ENCODE measurements around the gene PRKAA2. TPM values are rescaled to one million over a fixed set of nuclear protein-coding genes. Genes with fewer than 3 reads are reported as not detected.

PRKAA2 gene
- total and polyA plus RNA-seq, 7 donors: 2.1 to 101 (median 48.4) TPM

- Histone ChIP-seq H3K27me3 (ENCODE audit: insufficient read depth in 3 of 3, low read length in 2 of 3) (no peaks in the 10 kb centered on the region), H3K36me3 (ENCODE audit: insufficient read depth in 1 of 2, low read depth in 1 of 2) (no peaks in the 10 kb centered on the region), H3K27ac (no peak overlapping the region), H3K4me1 (no peaks in the 10 kb centered on the region), H3K9me3 (no peaks in the 10 kb centered on the region), H3K4me3 (no peak overlapping the region)
- intact Hi-C loops (cut with DNase I): loop anchor here (1.0 to 5.0 kb wide), 2 partner anchors 63 to 64 kb away; no protein-coding TSS in a partner anchor
- ATAC-seq (peak; percentile 59 to 93 (median 80)), DNase-seq (peak; percentile 18 to 59)
- TF ChIP-seq, protein P1, sequence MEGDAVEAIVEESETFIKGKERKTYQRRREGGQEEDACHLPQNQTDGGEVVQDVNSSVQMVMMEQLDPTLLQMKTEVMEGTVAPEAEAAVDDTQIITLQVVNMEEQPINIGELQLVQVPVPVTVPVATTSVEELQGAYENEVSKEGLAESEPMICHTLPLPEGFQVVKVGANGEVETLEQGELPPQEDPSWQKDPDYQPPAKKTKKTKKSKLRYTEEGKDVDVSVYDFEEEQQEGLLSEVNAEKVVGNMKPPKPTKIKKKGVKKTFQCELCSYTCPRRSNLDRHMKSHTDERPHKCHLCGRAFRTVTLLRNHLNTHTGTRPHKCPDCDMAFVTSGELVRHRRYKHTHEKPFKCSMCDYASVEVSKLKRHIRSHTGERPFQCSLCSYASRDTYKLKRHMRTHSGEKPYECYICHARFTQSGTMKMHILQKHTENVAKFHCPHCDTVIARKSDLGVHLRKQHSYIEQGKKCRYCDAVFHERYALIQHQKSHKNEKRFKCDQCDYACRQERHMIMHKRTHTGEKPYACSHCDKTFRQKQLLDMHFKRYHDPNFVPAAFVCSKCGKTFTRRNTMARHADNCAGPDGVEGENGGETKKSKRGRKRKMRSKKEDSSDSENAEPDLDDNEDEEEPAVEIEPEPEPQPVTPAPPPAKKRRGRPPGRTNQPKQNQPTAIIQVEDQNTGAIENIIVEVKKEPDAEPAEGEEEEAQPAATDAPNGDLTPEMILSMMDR (IDR thresholded peaks at IDR 0.05): peak; percentile 52
Measured at GRCh38 chr1:56758135-56758534, 113.0 kb downstream of the PRKAA2 start.

GRCh38 chr1:56758794-56759193 is 113.7 kb downstream of the PRKAA2 start:
- Histone ChIP-seq H3K4me3 (no peak overlapping the region), H3K27me3 (ENCODE audit: insufficient read depth in 3 of 3, low read length in 2 of 3) (no peaks in the 10 kb centered on the region), H3K27ac (no peak overlapping the region), H3K9me3 (no peaks in the 10 kb centered on the region), H3K4me1 (no peaks in the 10 kb centered on the region), H3K36me3 (ENCODE audit: insufficient read depth in 1 of 2, low read depth in 1 of 2) (no peaks in the 10 kb centered on the region)
- TF ChIP-seq, protein P1 (IDR thresholded peaks at IDR 0.05): no peak
- no peak for DNase-seq
- intact Hi-C loops (cut with DNase I): loop anchor here (1.0 to 5.0 kb wide), 2 partner anchors 63 to 64 kb away; no protein-coding TSS in a partner anchor
- WGBS, 3 donors: 36 to 41% (median 36%) methylated on average over 3 of the region's 3 CpGs
- no peak for ATAC-seq

Other genes starting within 250 kb of the PRKAA2 start
- gene PLPP3, start 65.8 kb upstream of the PRKAA2 start, total RNA-seq: 10 to 100 TPM; 35.5 to 51.0 (median 43.6) TPM
- gene PLPP3, start 65.8 kb upstream of the PRKAA2 start, polyA plus RNA-seq: 10 to 100 TPM; 41.2 to 69.1 (median 46.3) TPM
- 1 to 10 TPM in 2 of 4 donors, under 1 TPM in 2; 0.67 to 1.3 (median 1.1) TPM for gene FYB2, start 174.1 kb downstream of the PRKAA2 start, total RNA-seq
- 1 to 10 TPM in 1 of 3 donors, under 1 TPM in 1, not detected in 1; 0.48 to 2.6 TPM for gene FYB2, start 174.1 kb downstream of the PRKAA2 start, polyA plus RNA-seq
- not detected for gene C8A, start 209.5 kb downstream of the PRKAA2 start, total RNA-seq
- not detected for gene C8A, start 209.5 kb downstream of the PRKAA2 start, polyA plus RNA-seq

Measured in psoas muscle (tissue), 8 donors.